Mucosa of descending colon (tissue), 3 donors: ENCODE results near the gene PAX7. TPM values are rescaled to one million over a fixed set of nuclear protein-coding genes. Genes with fewer than 3 reads are reported as not detected.
A peak's percentile ranks its signal among the peaks of the same experiment; 100 is the strongest.
"Not testable (repeated sequence)": the region's sequence is repeated elsewhere in the genome, so short reads cannot be mapped to it uniquely, and the experiment has no call there.

Experiments
- ATAC-seq: fragments of 200-7000 bp; cut with Tn5 transposase; one replicate; pipeline ENCODE4 v1.9.1; 2020; ENCODE audit warnings: mild to moderate bottlenecking, moderate library complexity
- DNase-seq, 3 donors: peaks; one replicate each; pipeline ENCODE4 v3.0.0-alpha.2; 2020
- H3K36me3 ChIP-seq: fragments of 200-600 bp; one replicate; pipeline ENCODE4 v1.8.0; 2021; ENCODE audit warnings: low read depth, mild to moderate bottlenecking
- H3K4me1 ChIP-seq: fragments of 200-600 bp; one replicate; pipeline ENCODE4 v1.8.0; 2021; ENCODE audit warnings: low read depth, mild to moderate bottlenecking
- H3K4me3 ChIP-seq: fragments of 200-600 bp; one replicate; pipeline ENCODE4 v1.8.0; 2021; ENCODE audit warnings: mild to moderate bottlenecking
- H3K9me3 ChIP-seq: fragments of 200-600 bp; one replicate; pipeline ENCODE4 v1.8.0; 2021; ENCODE audit warnings: mild to moderate bottlenecking
- intact Hi-C, 2 donors: fragments of 100-400 bp; cut with DNase I in 1 of 2; cut with micrococcal nuclease in 1 of 2; formaldehyde crosslinking; loops; one replicate each; pipeline versions ENCODE4 v1.11.0 to v1.11.1; 2022; cut with DNase I, micrococcal nuclease
- long read RNA-seq, 2 donors: library from polyadenylated mRNA; unstranded; transcript quantifications; one replicate each; pipeline ENCODE4 v2.0.0, GENCODE V29; 2019 to 2021
- total RNA-seq, 3 donors: library from RNA; stranded (reverse); fragmentation: NEBNext Ultra II Directional in 2 of 3; extraction: Animal tissue kit (Norgen Biotek cat#: 25700) in 2 of 3; gene quantifications; one replicate each; pipeline versions ENCODE4 v1.2.1 to v1.2.4, GENCODE V29; 2021 to 2023
- TF ChIP-seq, protein P1 (sequence below): fragments of 200-600 bp; IDR thresholded peaks from one replicate; pipeline ENCODE4 v1.8.0; 2022; ENCODE audit warnings: antibody characterized with exemption, mild to moderate bottlenecking
- donor health status: DM: no; HTN: no; CAD: no; lungs with moderate emphysema.
- donor health status: DM: no; HTN: no; CAD: no.
- donor health status: DM: no; HTN: yes; CAD: no.

PAX7 gene
- total RNA-seq, result not detected
- long read RNA-seq, donor 1, result 0 reads
- long read RNA-seq, donor 2, result 0 reads

DNA sequence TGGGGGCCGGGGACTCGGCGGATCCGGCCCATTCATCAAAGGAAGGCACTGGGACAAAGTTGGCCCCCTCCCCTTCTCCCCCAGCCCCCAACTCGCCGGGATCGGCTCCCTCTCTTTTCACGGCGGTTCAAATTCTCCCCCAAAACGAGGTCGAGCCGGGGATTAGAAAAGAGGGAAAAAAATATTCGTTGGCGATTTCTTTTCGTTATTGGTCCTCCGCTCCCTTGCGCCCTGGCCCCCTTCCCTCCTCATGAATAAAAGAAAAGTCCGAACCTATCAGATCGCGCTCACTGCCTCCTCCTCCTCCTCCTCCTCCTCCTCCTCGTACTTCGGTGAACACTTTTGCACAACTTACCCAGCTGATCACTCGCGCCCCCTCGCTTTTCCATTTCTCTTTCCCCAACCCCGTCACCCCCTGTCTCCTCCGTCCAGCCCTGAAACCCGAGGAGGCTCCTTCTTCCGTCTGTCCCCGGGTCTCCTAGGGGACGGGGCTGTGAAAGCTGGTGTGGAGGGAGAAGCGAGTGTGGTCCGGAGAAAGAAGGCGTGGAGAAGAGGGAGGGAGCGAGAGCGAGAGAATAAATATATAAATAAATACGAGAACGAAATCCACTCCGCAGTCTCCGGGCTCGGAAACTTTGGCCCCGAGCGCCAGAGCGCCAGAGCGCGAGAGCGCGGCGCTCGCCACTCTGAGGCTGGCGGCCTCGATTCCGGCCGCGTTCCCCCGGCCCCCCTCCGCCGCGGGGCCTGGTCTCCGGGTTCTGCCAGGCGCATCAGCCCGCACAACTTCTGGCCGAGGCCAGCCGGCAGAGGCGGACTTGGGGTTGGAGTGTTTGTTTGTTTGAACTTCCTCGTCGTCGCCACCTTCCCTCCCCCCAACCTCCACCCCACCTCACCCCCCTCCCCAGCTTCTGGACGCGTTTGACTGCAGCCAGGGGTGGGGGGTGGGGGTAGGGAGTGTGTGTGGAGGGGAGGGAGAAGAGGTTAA is at the start of gene PAX7:
Gene PAX7, plus strand, starts transcription at position 336 of the 985 bp plus-strand sequence. CDS start 758 bp downstream, outside the sequence.
- no peak for DNase-seq
- TF ChIP-seq, protein P1, sequence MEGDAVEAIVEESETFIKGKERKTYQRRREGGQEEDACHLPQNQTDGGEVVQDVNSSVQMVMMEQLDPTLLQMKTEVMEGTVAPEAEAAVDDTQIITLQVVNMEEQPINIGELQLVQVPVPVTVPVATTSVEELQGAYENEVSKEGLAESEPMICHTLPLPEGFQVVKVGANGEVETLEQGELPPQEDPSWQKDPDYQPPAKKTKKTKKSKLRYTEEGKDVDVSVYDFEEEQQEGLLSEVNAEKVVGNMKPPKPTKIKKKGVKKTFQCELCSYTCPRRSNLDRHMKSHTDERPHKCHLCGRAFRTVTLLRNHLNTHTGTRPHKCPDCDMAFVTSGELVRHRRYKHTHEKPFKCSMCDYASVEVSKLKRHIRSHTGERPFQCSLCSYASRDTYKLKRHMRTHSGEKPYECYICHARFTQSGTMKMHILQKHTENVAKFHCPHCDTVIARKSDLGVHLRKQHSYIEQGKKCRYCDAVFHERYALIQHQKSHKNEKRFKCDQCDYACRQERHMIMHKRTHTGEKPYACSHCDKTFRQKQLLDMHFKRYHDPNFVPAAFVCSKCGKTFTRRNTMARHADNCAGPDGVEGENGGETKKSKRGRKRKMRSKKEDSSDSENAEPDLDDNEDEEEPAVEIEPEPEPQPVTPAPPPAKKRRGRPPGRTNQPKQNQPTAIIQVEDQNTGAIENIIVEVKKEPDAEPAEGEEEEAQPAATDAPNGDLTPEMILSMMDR, result no peak
- intact Hi-C loops, result no loop called here
- H3K36me3 ChIP-seq, result no peaks in the 10 kb centered on the region
- H3K4me3 ChIP-seq, result no peak within 1 kb of the TSS
- no peaks in the 10 kb centered on the region for H3K9me3 ChIP-seq
- ATAC-seq, result no peak
- no peaks in the 10 kb centered on the region for H3K4me1 ChIP-seq

DNA sequence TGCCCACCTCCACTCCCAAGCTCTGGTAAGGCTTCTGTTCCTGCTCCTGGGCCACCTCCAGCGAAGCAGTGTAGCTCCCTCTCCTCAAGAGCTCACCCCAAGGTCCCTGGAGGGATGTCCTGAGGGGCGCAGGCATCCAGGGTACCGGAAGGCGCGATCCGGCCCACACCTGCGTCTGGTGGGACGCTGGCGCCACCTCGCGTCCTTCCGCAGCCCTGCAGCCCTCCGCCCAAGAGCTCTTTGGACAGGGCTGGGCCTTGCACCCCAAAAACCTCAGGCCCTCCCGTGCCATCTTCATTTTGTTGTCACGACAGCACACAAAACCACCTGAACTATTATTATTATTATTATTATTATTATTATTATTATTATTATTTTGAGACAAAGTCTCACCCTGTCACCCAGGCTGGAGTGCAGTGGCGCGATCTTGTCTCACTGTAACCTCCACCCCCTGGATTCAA is 49.2 kb upstream of the PAX7 start:
- intact Hi-C loops, result no loop called here
- H3K9me3 ChIP-seq, result no peaks in the 10 kb centered on the region
- ATAC-seq (peak; percentile 81), DNase-seq (peak in 2 of 3 donors; percentile 58 to 60)
- no peak overlapping the region for H3K4me3 ChIP-seq
- no peaks in the 10 kb centered on the region for H3K36me3 ChIP-seq
- H3K4me1 ChIP-seq, result no peaks in the 10 kb centered on the region
- TF ChIP-seq, protein P1, result peak; percentile 43

DNA sequence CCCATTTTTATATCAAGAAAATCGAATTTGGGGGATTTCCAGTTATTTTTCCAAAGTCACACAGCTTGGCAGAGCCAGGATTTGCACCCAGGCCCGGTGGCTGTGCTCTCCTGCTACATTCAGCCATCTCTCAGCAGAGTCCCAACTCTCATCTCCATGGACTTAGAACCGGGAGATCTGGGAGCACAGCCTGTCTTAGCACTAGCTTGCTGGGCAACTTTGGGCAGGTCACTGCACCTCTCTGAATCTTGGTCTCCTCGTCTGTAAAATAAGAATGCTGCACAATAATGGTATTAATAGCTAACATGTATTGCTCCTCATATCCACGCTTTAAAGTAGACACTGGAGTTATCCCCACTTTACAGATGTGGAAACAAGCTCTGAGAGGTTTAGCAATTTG is 47.8 kb upstream of the PAX7 start:
- no peaks in the 10 kb centered on the region for H3K4me1 ChIP-seq

DNA sequence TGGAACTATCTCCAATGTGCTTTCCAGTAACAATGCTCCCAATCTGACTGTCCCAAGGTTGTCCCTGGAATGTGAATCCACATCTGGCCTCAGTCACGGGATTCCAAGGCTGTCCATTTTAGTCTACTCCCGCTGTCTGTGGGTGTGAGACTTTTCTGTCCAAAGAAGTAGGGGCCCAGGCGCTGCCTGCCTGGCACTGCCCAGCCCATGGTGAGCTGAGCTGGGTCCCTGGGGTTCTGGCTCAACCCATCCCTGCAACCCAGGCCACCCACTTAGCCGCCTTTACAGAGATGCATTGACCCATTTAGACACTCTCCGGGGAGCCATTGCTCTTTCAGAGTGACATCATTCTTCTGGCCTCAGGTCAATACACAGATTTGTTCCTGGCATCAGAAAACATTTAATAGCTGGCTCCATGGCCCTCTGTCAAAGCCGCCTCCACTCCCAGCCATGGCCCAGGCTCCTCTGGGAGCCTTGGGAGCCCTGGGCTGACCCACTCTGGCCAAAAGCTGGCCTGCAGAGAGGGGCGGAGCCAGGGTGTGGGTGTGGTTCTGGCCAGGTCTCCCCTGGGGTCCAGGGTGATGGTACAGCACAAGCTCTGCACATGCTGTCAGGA is 47.2 kb upstream of the PAX7 start:
- no peaks in the 10 kb centered on the region for H3K9me3 ChIP-seq
- H3K4me1 ChIP-seq, result no peaks in the 10 kb centered on the region
- H3K4me3 ChIP-seq, result no peak overlapping the region
- no peaks in the 10 kb centered on the region for H3K36me3 ChIP-seq
- TF ChIP-seq, protein P1, result no peak
- DNase-seq, result peak in 2 of 3 donors; percentile 11 to 60
- intact Hi-C loops, result no loop called here
- peak; percentile 15 for ATAC-seq

More for the DNA sequence above, 47.8 kb upstream of the PAX7 start:
- no peaks in the 10 kb centered on the region for H3K9me3 ChIP-seq
- DNase-seq, result no peak
- no peak for ATAC-seq
- no peak overlapping the region for H3K4me3 ChIP-seq
- TF ChIP-seq, protein P1, result no peak
- intact Hi-C loops, result no loop called here
- H3K36me3 ChIP-seq, result no peaks in the 10 kb centered on the region

DNA sequence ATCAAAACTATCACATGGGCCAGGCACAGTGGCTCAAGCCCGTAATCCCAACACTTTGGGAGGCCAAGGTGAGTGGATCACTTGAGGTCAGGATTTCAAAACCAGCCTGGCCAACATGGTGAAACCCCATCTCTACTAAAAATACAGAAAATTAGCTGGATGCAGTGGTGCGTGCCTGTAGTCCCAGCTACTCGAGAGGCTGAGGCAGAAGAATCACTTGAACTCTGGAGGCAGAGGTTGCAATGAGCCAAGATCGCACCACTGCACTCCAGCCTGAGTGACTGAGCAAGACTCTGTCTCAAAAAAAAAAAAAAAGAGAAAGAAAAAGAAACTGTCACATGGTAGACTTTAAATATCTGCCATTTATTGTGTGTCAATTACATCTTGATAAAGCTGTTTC is 44.6 kb upstream of the PAX7 start:
- intact Hi-C loops, H3K4me1 ChIP-seq, ATAC-seq, DNase-seq, H3K36me3 ChIP-seq, H3K4me3 ChIP-seq, H3K9me3 ChIP-seq: not testable (repeated sequence)

DNA sequence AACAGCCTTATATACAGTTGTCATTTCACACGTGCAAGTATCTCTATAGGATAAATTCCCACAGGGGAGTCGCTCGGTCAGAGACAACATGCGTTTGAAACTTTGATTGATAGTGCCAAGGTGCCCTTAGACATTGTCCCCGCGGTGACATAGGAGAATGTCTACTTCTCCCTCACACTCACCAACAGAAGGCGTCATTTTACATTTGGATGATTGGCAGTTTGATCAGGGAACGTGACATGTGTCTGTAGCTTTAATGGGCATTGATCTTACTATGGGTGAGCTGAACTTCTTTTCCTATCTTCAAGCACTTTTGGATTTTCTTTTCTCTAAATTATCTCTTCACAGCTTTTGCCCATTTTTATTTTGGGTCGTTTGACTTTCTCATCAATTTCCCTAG is 42.6 kb upstream of the PAX7 start:
- intact Hi-C loops, result no loop called here
- DNase-seq (no peak), ATAC-seq (no peak)
- H3K9me3 ChIP-seq, result no peaks in the 10 kb centered on the region
- no peaks in the 10 kb centered on the region for H3K4me1 ChIP-seq
- H3K4me3 ChIP-seq, result no peak overlapping the region
- TF ChIP-seq, protein P1, result no peak
- H3K36me3 ChIP-seq, result no peaks in the 10 kb centered on the region
